ENCODE measurements around the gene CTNND2. TPM values are rescaled to one million over a fixed set of nuclear protein-coding genes. Genes with fewer than 3 reads are reported as not detected.

The CTNND2 gene
- total RNA-seq, 1 donor from 2014 or later, result 18.4 TPM

DNA sequence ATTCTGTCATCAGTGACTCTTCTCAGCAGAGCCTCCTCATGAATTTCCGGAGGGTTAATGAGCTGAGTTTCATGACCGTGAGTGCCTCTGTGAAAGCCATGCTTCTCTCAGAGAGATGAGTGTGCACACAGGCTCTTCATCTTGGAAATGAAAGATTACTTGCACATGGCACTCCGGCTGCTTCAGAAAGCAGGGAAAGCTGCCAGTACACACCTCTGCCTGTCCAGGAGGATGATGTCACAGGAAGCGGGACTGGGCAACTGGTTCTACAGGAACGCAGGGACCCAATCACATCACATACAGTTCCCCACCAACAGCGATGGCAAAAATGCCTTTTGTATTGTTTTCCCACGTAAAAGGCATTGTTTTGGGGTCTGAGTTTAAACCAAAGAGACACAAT is 857.2 kb downstream of the CTNND2 start:
- H3K27me3 ChIP-seq (ENCODE audit: low read depth), result no peaks in the 10 kb centered on the region
- no peaks in the 10 kb centered on the region for H3K4me1 ChIP-seq
- no peak overlapping the region for H3K27ac ChIP-seq (replicated peaks)
- intact Hi-C loops (cut with micrococcal nuclease), result no loop called here
- no peaks in the 10 kb centered on the region for H3K9me3 ChIP-seq (replicated peaks)
- DNase-seq, result no peak
- no peaks in the 10 kb centered on the region for H3K36me3 ChIP-seq
- TF ChIP-seq, protein P1, sequence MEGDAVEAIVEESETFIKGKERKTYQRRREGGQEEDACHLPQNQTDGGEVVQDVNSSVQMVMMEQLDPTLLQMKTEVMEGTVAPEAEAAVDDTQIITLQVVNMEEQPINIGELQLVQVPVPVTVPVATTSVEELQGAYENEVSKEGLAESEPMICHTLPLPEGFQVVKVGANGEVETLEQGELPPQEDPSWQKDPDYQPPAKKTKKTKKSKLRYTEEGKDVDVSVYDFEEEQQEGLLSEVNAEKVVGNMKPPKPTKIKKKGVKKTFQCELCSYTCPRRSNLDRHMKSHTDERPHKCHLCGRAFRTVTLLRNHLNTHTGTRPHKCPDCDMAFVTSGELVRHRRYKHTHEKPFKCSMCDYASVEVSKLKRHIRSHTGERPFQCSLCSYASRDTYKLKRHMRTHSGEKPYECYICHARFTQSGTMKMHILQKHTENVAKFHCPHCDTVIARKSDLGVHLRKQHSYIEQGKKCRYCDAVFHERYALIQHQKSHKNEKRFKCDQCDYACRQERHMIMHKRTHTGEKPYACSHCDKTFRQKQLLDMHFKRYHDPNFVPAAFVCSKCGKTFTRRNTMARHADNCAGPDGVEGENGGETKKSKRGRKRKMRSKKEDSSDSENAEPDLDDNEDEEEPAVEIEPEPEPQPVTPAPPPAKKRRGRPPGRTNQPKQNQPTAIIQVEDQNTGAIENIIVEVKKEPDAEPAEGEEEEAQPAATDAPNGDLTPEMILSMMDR (IDR thresholded peaks at IDR 0.05; ENCODE audit: borderline replicate concordance), result no peak
- H3K4me3 ChIP-seq, result no peak overlapping the region

DNA sequence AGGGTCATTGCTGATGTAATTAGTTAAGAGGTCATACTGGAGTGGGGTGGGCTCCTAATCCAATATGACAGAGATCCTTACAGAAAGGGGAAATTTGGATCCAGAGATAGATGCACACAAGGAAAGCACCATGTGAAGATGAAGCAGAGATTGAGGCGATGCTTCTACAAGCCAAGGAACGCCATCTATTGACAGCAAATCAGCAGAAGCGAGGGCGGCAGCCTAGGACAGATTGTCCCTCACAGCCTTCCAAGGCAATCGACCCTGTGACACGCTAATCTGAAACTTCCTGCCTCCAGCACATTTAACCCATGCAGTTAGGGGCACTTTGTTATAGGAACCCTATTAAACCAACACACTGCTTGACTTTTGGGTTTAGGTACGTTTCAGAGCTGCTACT is 858.1 kb downstream of the CTNND2 start:
- Histone ChIP-seq H3K27me3 (ENCODE audit: low read depth) (no peaks in the 10 kb centered on the region), H3K36me3 (no peaks in the 10 kb centered on the region), H3K4me3 (no peak overlapping the region), H3K27ac (replicated peaks) (no peak overlapping the region), H3K9me3 (replicated peaks) (no peaks in the 10 kb centered on the region), H3K4me1 (no peaks in the 10 kb centered on the region)
- intact Hi-C loops (cut with micrococcal nuclease), result no loop called here
- TF ChIP-seq, protein P1 (IDR thresholded peaks at IDR 0.05; ENCODE audit: borderline replicate concordance), result no peak
- DNase-seq, result no peak

DNA sequence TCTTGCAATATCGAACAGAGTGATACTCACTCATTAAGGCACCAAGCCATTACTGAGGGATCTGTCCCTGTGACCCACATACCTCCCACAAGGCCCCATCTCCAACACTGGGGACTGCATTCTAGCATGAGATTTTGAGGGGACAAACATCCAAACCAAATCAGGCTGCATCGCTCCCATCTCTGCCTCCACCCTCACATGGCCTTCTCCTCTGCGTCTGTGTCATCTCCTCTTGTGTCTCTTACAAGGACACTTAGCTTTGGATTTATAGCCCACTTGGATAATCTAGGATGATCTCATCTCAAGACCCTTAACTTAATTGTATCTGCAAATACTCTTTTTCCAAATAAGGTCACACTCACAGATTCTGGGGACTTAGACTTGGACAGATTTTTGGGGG is 858.8 kb downstream of the CTNND2 start:
- no peak for DNase-seq
- Histone ChIP-seq H3K36me3 (no peaks in the 10 kb centered on the region), H3K27ac (replicated peaks) (no peak overlapping the region), H3K4me3 (no peak overlapping the region), H3K9me3 (replicated peaks) (no peaks in the 10 kb centered on the region), H3K4me1 (no peaks in the 10 kb centered on the region), H3K27me3 (ENCODE audit: low read depth) (no peaks in the 10 kb centered on the region)
- TF ChIP-seq, protein P1 (IDR thresholded peaks at IDR 0.05; ENCODE audit: borderline replicate concordance), result no peak
- intact Hi-C loops (cut with micrococcal nuclease), result no loop called here

DNA sequence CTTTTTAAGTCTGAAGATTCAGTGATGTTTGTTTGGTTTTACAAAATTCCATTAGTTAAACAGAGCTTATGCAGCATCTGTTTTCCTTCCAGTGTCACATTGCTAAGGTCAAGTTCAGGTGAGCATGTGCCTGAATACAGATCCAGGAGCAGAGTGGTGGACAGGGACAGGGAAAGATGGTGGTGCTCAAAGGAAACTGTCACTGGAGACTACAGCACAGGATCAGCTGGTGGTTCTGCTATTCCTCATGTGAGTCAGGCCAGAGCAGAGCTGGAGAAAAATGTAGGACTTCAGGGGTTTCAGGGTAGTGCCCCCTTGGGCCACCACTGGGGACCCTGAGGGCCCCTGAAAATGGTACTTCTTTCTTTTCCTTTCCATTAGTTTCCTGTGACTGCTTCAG is 859.7 kb downstream of the CTNND2 start:
- Histone ChIP-seq H3K27me3 (ENCODE audit: low read depth) (no peaks in the 10 kb centered on the region), H3K4me1 (no peaks in the 10 kb centered on the region), H3K4me3 (no peak overlapping the region), H3K36me3 (no peaks in the 10 kb centered on the region), H3K9me3 (replicated peaks) (no peaks in the 10 kb centered on the region), H3K27ac (replicated peaks) (no peak overlapping the region)
- intact Hi-C loops (cut with micrococcal nuclease), result no loop called here
- no peak for DNase-seq
- TF ChIP-seq, protein P1 (IDR thresholded peaks at IDR 0.05; ENCODE audit: borderline replicate concordance), result no peak

DNA sequence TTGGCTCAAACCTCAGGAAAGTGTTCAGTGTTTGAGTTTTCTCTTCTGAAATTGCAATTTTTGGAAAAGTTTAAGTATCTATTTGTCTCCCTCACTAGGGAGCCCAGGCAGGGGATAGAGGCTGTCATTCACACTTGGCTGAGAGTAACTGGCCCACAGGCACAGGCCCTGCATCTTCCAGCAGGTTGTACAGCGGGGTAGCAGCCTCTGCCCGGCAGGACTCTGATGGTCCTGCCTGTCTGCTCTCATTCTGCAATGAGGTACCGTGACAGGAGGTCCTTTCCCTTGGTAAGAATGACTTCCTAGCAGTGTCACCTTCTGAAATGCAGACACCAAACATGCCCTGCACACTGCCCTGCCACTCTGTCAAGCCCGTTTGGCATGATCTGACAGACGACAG is 860.4 kb downstream of the CTNND2 start:
- DNase-seq, result no peak
- intact Hi-C loops (cut with micrococcal nuclease), result no loop called here

More for the DNA sequence above, 860.4 kb downstream of the CTNND2 start:
- no peaks in the 10 kb centered on the region for H3K9me3 ChIP-seq (replicated peaks)
- no peak overlapping the region for H3K4me3 ChIP-seq
- H3K27ac ChIP-seq (replicated peaks), result no peak overlapping the region
- no peaks in the 10 kb centered on the region for H3K27me3 ChIP-seq (ENCODE audit: low read depth)
- no peaks in the 10 kb centered on the region for H3K36me3 ChIP-seq
- TF ChIP-seq, protein P1 (IDR thresholded peaks at IDR 0.05; ENCODE audit: borderline replicate concordance), result no peak
- H3K4me1 ChIP-seq, result no peaks in the 10 kb centered on the region
